GM12878 (cell line): ENCODE results near the gene IDI2. TPM values are rescaled to one million over a fixed set of nuclear protein-coding genes. Genes with fewer than 3 reads are reported as not detected.

Source experiments
- ATAC-seq: fragments of 200-7000 bp; cut with Tn5 transposase; 3 replicates; pipeline ENCODE4 v1.9.1; 2020; ENCODE audit warnings: mild to moderate bottlenecking, moderate library complexity
- BruUV-seq: library from RNA; stranded (reverse); fragments of 400-500 nt; replicated peaks from 2 replicates; lab custom pipeline; 2021; lab: Mats Ljungman, UMichigan
- CTCF ChIA-PET: fragments of 300-600 bp; sonication (Branson Sonifier 250); formaldehyde crosslinking; extraction: SDS; loops from one replicate; lab custom pipeline; 2021; ENCODE audit warnings: inconsistent platforms; lab: Yijun Ruan, JAX
- POLR2A ChIA-PET: fragments of 350-600 bp; formaldehyde crosslinking; extraction: SDS; loops from one replicate; lab custom pipeline; 2021; ENCODE audit warnings: inconsistent platforms; lab: Charles Lee
- RAD21 ChIA-PET: fragments of 300-600 bp; sonication (Branson Sonifier 250); formaldehyde crosslinking; loops from one replicate; lab custom pipeline; 2023; ENCODE audit warnings: antibody characterized with exemption; ENCODE audit not compliant: unreplicated experiment; lab: Charles Lee
- SMC1A ChIA-PET: fragments of 300-600 bp; sonication (Branson Sonifier 250); formaldehyde crosslinking; loops from one replicate; lab custom pipeline; 2023; ENCODE audit not compliant: unreplicated experiment, uncharacterized antibody; lab: Charles Lee
- DNase-seq: peaks from one replicate; pipeline ENCODE4 v3.0.0-alpha.2; 2011; ENCODE audit warnings: low read depth, low spot score
- FAIRE-seq: peaks from 3 replicates; lab custom pipeline; 2011; peaks lifted over from hg19 to GRCh38; lab: Jason Lieb, UNC
- H2AFZ ChIP-seq: 2 replicates; pipeline ENCODE4 v1.6.0; 2011; ENCODE audit warnings: low read depth, low read length, control low read depth; ENCODE audit not compliant: control insufficient read depth
- H3K27ac ChIP-seq: 2 replicates; pipeline ENCODE4 v1.5.1; 2011; ENCODE audit warnings: control low read depth; ENCODE audit not compliant: control insufficient read depth, insufficient read depth
- H3K27me3 ChIP-seq, 2 experiments: replicated peaks in 1 of 2; 2 replicates each; pipeline versions ENCODE4 v1.6.0 to v1.6.1; 2011; ENCODE audit warnings: low read length in 1 of 2; ENCODE audit not compliant: control insufficient read depth in 2 of 2, insufficient read depth in 2 of 2
- H3K36me3 ChIP-seq, 2 experiments: 2 replicates each; pipeline ENCODE4 v1.5.1; 2011; ENCODE audit warnings: low read length in 1 of 2; ENCODE audit not compliant: control insufficient read depth in 2 of 2, insufficient read depth in 2 of 2
- H3K4me1 ChIP-seq: 2 replicates; pipeline ENCODE4 v1.6.1; 2011; ENCODE audit warnings: mild to moderate bottlenecking, low read length, moderate library complexity, mixed read lengths; ENCODE audit not compliant: control insufficient read depth, insufficient read depth
- H3K4me2 ChIP-seq: 2 replicates; pipeline ENCODE4 v1.6.0; 2011; ENCODE audit warnings: control low read depth; ENCODE audit not compliant: control insufficient read depth, insufficient read depth
- H3K4me3 ChIP-seq: fragments of 200-600 bp; sonication (generic); 2 replicates; pipeline ENCODE4 v1.5.1; 2016
- H3K79me2 ChIP-seq: 2 replicates; pipeline ENCODE4 v1.6.0; 2011; ENCODE audit warnings: low read length; ENCODE audit not compliant: control insufficient read depth, insufficient read depth
- H3K9ac ChIP-seq: 2 replicates; pipeline ENCODE4 v1.8.0; 2011; ENCODE audit warnings: low read length, control low read depth, mixed read lengths; ENCODE audit not compliant: control insufficient read depth, insufficient read depth
- H3K9me3 ChIP-seq: replicated peaks from 3 replicates; pipeline ENCODE4 v1.5.1; 2011; ENCODE audit warnings: mild to moderate bottlenecking, low read length; ENCODE audit not compliant: control insufficient read depth, insufficient read depth
- H4K20me1 ChIP-seq: 2 replicates; pipeline ENCODE4 v1.6.0; 2011; ENCODE audit not compliant: control insufficient read depth, insufficient read depth
- BHLHE40 ChIP-seq, 2 experiments: fragments of 450-650 bp in 1 of 2; IDR thresholded peaks; 2 replicates each; pipeline ENCODE4 v1.6.1; 2011 to 2017; ENCODE audit warnings: low read depth in 2 of 2, borderline replicate concordance in 1 of 2, improper control_type of control experiment in 1 of 2, low read length in 1 of 2, mild to moderate bottlenecking in 1 of 2
- CEBPZ ChIP-seq: fragments of 150-350 bp; IDR thresholded peaks from 2 replicates; pipeline ENCODE4 v1.6.1; 2016; ENCODE audit warnings: low read depth, low read length
- CHD1 ChIP-seq: IDR thresholded peaks from 2 replicates; pipeline ENCODE4 v1.6.1; 2012; ENCODE audit warnings: low read depth, low read length, improper control_type of control experiment
- CREB1 ChIP-seq: IDR thresholded peaks from 2 replicates; pipeline ENCODE4 v1.6.1; 2012; ENCODE audit warnings: low read depth, mild to moderate bottlenecking, inconsistent platforms
- FOXM1 ChIP-seq: IDR thresholded peaks from 2 replicates; pipeline ENCODE4 v1.6.1; 2012; ENCODE audit warnings: low read depth, mild to moderate bottlenecking, inconsistent platforms, low read length, moderate library complexity
- JUND ChIP-seq: IDR thresholded peaks from 2 replicates; pipeline ENCODE4 v1.6.1; 2012; ENCODE audit warnings: low read depth, mild to moderate bottlenecking, low read length, improper control_type of control experiment, moderate library complexity
- MYC ChIP-seq: IDR thresholded peaks from 2 replicates; pipeline ENCODE4 v1.6.1; 2011; ENCODE audit warnings: mild to moderate bottlenecking, low read length, moderate library complexity, inconsistent platforms; ENCODE audit not compliant: insufficient read depth, insufficient replicate concordance, insufficient read length, severe bottlenecking
- NFYB ChIP-seq: IDR thresholded peaks from 2 replicates; pipeline ENCODE4 v1.6.1; 2011; ENCODE audit warnings: low read depth, mild to moderate bottlenecking, low read length, improper control_type of control experiment, moderate library complexity; ENCODE audit not compliant: insufficient read depth
- POLR2AphosphoS2 ChIP-seq: IDR thresholded peaks from 2 replicates; pipeline ENCODE4 v1.6.1; 2011; ENCODE audit warnings: low read depth, mild to moderate bottlenecking, low read length, improper control_type of control experiment, moderate library complexity
- POLR2AphosphoS5 ChIP-seq: IDR thresholded peaks from 2 replicates; pipeline ENCODE4 v1.6.1; 2011; ENCODE audit warnings: mild to moderate bottlenecking, low read length, inconsistent platforms
- RELA ChIP-seq: fragments of 450-650 bp; IDR thresholded peaks from 2 replicates; pipeline ENCODE4 v1.8.0; 2014; ENCODE audit warnings: borderline replicate concordance; ENCODE audit not compliant: partially characterized antibody
- REST ChIP-seq: IDR thresholded peaks from 2 replicates; pipeline ENCODE4 v1.6.1; 2012; ENCODE audit warnings: mild to moderate bottlenecking, low read depth, low read length
- SMAD1 ChIP-seq: fragments of 450-650 bp; IDR thresholded peaks from 2 replicates; pipeline ENCODE4 v1.6.1; 2018; ENCODE audit warnings: mild to moderate bottlenecking, low read depth; ENCODE audit not compliant: partially characterized antibody
- ZNF622 ChIP-seq: fragments of 450-650 bp; IDR thresholded peaks from 2 replicates; pipeline ENCODE4 v1.6.1; 2017; ENCODE audit warnings: mild to moderate bottlenecking, inconsistent platforms
- WGBS: methylation state at CpG from one replicate; pipeline ENCODE4 v1.1.6; 2016; ENCODE audit warnings: low lambda C conversion rate; ENCODE audit not compliant: insufficient replicate concordance, insufficient coverage; ENCODE audit errors: missing lambda C conversion rate; 5-methylcytosine and 5-hydroxymethylcytosine counted together
- in situ Hi-C: fragments of 300-500 bp; cut with MboI; formaldehyde crosslinking; loops from 9 replicates; pipeline ENCODE4 v1.14.3; 2018; ENCODE audit warnings: mixed read lengths
- intact Hi-C: fragments of 100-400 bp; cut with micrococcal nuclease; formaldehyde crosslinking; loops from one replicate; pipeline ENCODE4 v1.14.2; 2022; ENCODE audit not compliant: unreplicated experiment
- polyA plus RNA-seq, 11 experiments: library from polyadenylated mRNA; depleted of rRNA in 4 of 11; unstranded in 6 of 11; stranded (reverse) in 5 of 11; fragments of >200 nt; fragmentation: Nextera tagmentation in 4 of 11; fragmentation: Illumina TruSeq in 1 of 11; extraction: Ambion mirVana in 4 of 11; extraction: Trizol in 1 of 11; gene quantifications; 1 replicate in 1 of 11; 2 replicates in 10 of 11; pipeline versions ENCODE4 v1.2.1 to v1.2.3, GENCODE V29; 2011 to 2016; ENCODE audit warnings: inconsistent platforms in 2 of 11, missing spikeins in 2 of 11, low read depth in 1 of 11
- total RNA-seq, 4 experiments: library from RNA; depleted of rRNA in 3 of 4; stranded (reverse); fragments of >200 nt in 3 of 4; fragmentation: Illumina TruSeq in 1 of 4; extraction: Trizol in 1 of 4; gene quantifications; 2 replicates each; pipeline versions ENCODE4 v1.2.1 to v1.2.3, GENCODE V29; 2013 to 2021

The IDI2 gene
- total and polyA plus RNA-seq, 10 of the 15 experiments (the other 5 are each of a cell fraction or from before 2014, with no cell fraction given) = 0.06 TPM; not detected in 9

GRCh38 chr10:1054684-1055083, 29.0 kb upstream of the IDI2 start:
- POLR2A ChIA-PET = interaction anchor here (2.5 kb wide), 1 partner anchor 10 kb away, joined by 9 read pairs; no protein-coding TSS in a partner anchor
- intact Hi-C loops = no loop called here
- no peak overlapping the region for H3K9ac ChIP-seq
- no peak for TF ChIP-seq CEBPZ
- TF ChIP-seq MYC = no peak
- TF ChIP-seq POLR2AphosphoS5 = no peak
- TF ChIP-seq REST = no peak
- no peak for TF ChIP-seq POLR2AphosphoS2
- TF ChIP-seq SMAD1 = no peak
- TF ChIP-seq JUND = no peak
- TF ChIP-seq ZNF622 = no peak
- TF ChIP-seq CHD1 = no peak
- TF ChIP-seq CREB1 = no peak
- TF ChIP-seq NFYB = no peak
- no peak for TF ChIP-seq FOXM1
- TF ChIP-seq BHLHE40 (IDR thresholded peaks at IDR 0.05; ENCODE audit: borderline replicate concordance in 1 of 2, low read depth in 2 of 2, low read length in 1 of 2) = no peak
- TF ChIP-seq RELA = no peak
- TF ChIP-seq, all 136 proteins: peak for 0
- Histone ChIP-seq H3K4me3 (peak overlapping the region; percentile 89), H3K4me2 (peak overlapping the region; percentile 77), H3K27ac (no peak overlapping the region), H3K27me3 (no peaks in the 10 kb centered on the region), H4K20me1 (no peaks in the 10 kb centered on the region), H3K79me2 (peaks cover 94% of the 10 kb centered on the region), H2AFZ (no peak overlapping the region), H3K36me3 (peaks cover 0 to 16% of the 10 kb centered on the region in 2 experiments; a peak in 2 of 4 replicates), H3K9me3 (no peaks in the 10 kb centered on the region), H3K4me1 (peaks cover 11% of the 10 kb centered on the region)
- ChIA-PET SMC1A (interaction anchor here (1.1 to 1.4 kb wide), 3 partner anchors 13 to 127 kb away, joined by 3 to 4 read pairs (median 4); no protein-coding TSS in a partner anchor), CTCF (no interaction called here), RAD21 (interaction anchor here (1.1 kb wide), 1 partner anchor 126 kb away, joined by 3 read pairs; no protein-coding TSS in a partner anchor)
- no peak for ATAC-seq
- no peak for DNase-seq
- FAIRE-seq = no peak
- WGBS = 83% methylated on average over 6 of the region's 6 CpGs
- no TSS peak for BruUV-seq
- in situ Hi-C loops = no loop called here
